Osteocyte (in vitro differentiated cells): ENCODE results near the gene TBCA. TPM values are rescaled to one million over a fixed set of nuclear protein-coding genes. Genes with fewer than 3 reads are reported as not detected.

Source experiments
- DNase-seq: peaks from one replicate; pipeline ENCODE4 v3.0.0; 2021; ENCODE audit warnings: mixed read lengths; ENCODE audit not compliant: unreplicated experiment; ENCODE audit errors: extremely low spot score
- H3K27ac Mint-ChIP-seq: one replicate; pipeline ENCODE4 v1.8.0; 2021; ENCODE audit warnings: mild to moderate bottlenecking, mixed read lengths; ENCODE audit not compliant: unreplicated experiment
- H3K27me3 Mint-ChIP-seq: one replicate; pipeline ENCODE4 v1.8.0; 2021; ENCODE audit warnings: mixed read lengths; ENCODE audit not compliant: unreplicated experiment
- H3K36me3 Mint-ChIP-seq: one replicate; pipeline ENCODE4 v1.8.0; 2021; ENCODE audit warnings: mixed read lengths; ENCODE audit not compliant: unreplicated experiment
- H3K4me1 Mint-ChIP-seq: one replicate; pipeline ENCODE4 v1.8.0; 2021; ENCODE audit warnings: mixed read lengths; ENCODE audit not compliant: unreplicated experiment
- H3K4me3 Mint-ChIP-seq: one replicate; pipeline ENCODE4 v1.8.0; 2021; ENCODE audit warnings: mild to moderate bottlenecking, moderate library complexity, mixed read lengths; ENCODE audit not compliant: unreplicated experiment
- H3K9me3 Mint-ChIP-seq: one replicate; pipeline ENCODE4 v1.8.0; 2021; ENCODE audit warnings: mixed read lengths; ENCODE audit not compliant: unreplicated experiment
- total RNA-seq: library from RNA; stranded (reverse); gene quantifications from 2 replicates; pipeline ENCODE4 v1.2.1, GENCODE V29; 2021
- TF ChIP-seq, protein P1 (sequence below): fragments of 200-600 bp; sonication (generic); IDR thresholded peaks from 2 replicates; pipeline ENCODE4 v1.5.0; 2021; ENCODE audit warnings: antibody characterized with exemption, mild to moderate bottlenecking, moderate library complexity

TBCA gene
- total RNA-seq, 1 donor from 2014 or later = 164 TPM

GRCh38 chr5:77791926-77792325 is 15.8 kb upstream of the TBCA start:
- no peak overlapping the region for H3K4me3 Mint-ChIP-seq
- peaks cover 28% of the 10 kb centered on the region for H3K9me3 Mint-ChIP-seq

GRCh38 chr5:77791356-77791755 is 15.2 kb upstream of the TBCA start:
- no peak overlapping the region for H3K27ac Mint-ChIP-seq
- H3K4me1 Mint-ChIP-seq = no peaks in the 10 kb centered on the region
- no peaks in the 10 kb centered on the region for H3K36me3 Mint-ChIP-seq
- peaks cover 22% of the 10 kb centered on the region for H3K9me3 Mint-ChIP-seq
- TF ChIP-seq, protein P1, sequence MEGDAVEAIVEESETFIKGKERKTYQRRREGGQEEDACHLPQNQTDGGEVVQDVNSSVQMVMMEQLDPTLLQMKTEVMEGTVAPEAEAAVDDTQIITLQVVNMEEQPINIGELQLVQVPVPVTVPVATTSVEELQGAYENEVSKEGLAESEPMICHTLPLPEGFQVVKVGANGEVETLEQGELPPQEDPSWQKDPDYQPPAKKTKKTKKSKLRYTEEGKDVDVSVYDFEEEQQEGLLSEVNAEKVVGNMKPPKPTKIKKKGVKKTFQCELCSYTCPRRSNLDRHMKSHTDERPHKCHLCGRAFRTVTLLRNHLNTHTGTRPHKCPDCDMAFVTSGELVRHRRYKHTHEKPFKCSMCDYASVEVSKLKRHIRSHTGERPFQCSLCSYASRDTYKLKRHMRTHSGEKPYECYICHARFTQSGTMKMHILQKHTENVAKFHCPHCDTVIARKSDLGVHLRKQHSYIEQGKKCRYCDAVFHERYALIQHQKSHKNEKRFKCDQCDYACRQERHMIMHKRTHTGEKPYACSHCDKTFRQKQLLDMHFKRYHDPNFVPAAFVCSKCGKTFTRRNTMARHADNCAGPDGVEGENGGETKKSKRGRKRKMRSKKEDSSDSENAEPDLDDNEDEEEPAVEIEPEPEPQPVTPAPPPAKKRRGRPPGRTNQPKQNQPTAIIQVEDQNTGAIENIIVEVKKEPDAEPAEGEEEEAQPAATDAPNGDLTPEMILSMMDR = no peak
- no peak for DNase-seq
- H3K27me3 Mint-ChIP-seq = peaks cover 42% of the 10 kb centered on the region
- no peak overlapping the region for H3K4me3 Mint-ChIP-seq

More at GRCh38 chr5:77791926-77792325, 15.8 kb upstream of the TBCA start:
- no peak overlapping the region for H3K27ac Mint-ChIP-seq
- DNase-seq = no peak
- peaks cover 48% of the 10 kb centered on the region for H3K27me3 Mint-ChIP-seq
- TF ChIP-seq, protein P1 = no peak
- H3K36me3 Mint-ChIP-seq = no peaks in the 10 kb centered on the region
- no peaks in the 10 kb centered on the region for H3K4me1 Mint-ChIP-seq

- Mint-ChIP-seq H3K9me3 (no peaks in the 10 kb centered on the region), H3K27me3 (peaks cover 11% of the 10 kb centered on the region), H3K4me1 (no peaks in the 10 kb centered on the region), H3K27ac (no peak overlapping the region), H3K36me3 (no peaks in the 10 kb centered on the region), H3K4me3 (no peak overlapping the region)
- peak; percentile 82 for DNase-seq
- TF ChIP-seq, protein P1 = no peak
These were observed 9.1 kb upstream of the TBCA start for GRCh38 chr5:77785229-77785628.

DNA sequence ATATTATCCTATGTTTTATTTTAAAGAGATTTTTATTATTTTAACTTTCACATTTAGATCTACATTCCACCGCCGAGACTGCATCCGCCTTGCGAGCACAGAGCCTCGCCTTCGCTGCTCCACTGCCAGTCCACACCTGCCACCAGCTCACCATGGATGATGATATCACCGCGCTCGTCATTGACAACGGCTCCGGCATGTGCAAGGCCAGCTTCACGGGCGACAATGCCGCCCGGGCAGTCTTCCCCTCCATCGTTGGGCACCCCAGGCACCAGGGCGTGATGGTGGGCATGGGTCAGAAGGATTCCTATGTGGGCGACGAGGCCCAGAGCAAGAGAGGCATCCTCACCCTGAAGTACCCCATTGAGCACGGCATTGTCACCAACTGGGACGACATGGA is 8.6 kb upstream of the TBCA start:
- no peaks in the 10 kb centered on the region for H3K36me3 Mint-ChIP-seq
- H3K9me3 Mint-ChIP-seq = no peaks in the 10 kb centered on the region
- H3K4me3 Mint-ChIP-seq = no peak overlapping the region
- TF ChIP-seq, protein P1 = no peak
- H3K27ac Mint-ChIP-seq = no peak overlapping the region
- no peaks in the 10 kb centered on the region for H3K4me1 Mint-ChIP-seq
- H3K27me3 Mint-ChIP-seq = peaks cover 10% of the 10 kb centered on the region
- peak; percentile 70 for DNase-seq

DNA sequence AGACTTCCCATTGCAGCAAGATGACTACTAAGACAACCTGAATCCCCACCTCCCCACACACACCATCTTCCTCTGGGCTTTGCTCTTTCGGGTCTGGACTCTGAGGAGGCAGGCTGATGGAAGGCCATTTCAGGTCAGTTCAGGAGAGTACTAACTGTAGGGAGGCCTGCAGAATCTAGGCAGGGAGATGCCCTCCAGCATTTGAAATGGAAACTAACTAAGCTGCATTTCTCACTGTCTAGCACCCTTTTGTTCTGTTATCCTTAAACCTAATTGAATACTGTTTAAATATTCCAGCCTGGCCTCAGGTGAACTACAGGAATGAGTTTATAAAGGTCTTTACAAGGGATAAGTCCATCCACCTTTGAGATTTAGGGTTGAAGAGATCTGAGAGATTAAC is 4.9 kb upstream of the TBCA start:
- no peak overlapping the region for H3K27ac Mint-ChIP-seq
- H3K4me1 Mint-ChIP-seq = peaks cover 6% of the 10 kb centered on the region
- H3K27me3 Mint-ChIP-seq = no peaks in the 10 kb centered on the region
- TF ChIP-seq, protein P1 = no peak
- no peak overlapping the region for H3K4me3 Mint-ChIP-seq
- H3K36me3 Mint-ChIP-seq = no peaks in the 10 kb centered on the region
- DNase-seq = no peak
- H3K9me3 Mint-ChIP-seq = no peaks in the 10 kb centered on the region
